SJSA1 (cell line): ENCODE data around the gene MATN1. TPM values are rescaled to one million over a fixed set of nuclear protein-coding genes. Genes with fewer than 3 reads are reported as not detected.

Experiments
- DNase-seq, 2 experiments: peaks; one replicate each; pipeline ENCODE4 v3.0.0-alpha.2; 2015 to 2020; ENCODE audit warnings: low spot score in 2 of 2, low read depth in 1 of 2
- H3K27ac ChIP-seq: fragments of 250-450 bp; sonication (Bioruptor Pico); 2 replicates; pipeline ENCODE4 v1.5.1; 2020; ENCODE audit warnings: mild to moderate bottlenecking, moderate library complexity
- H3K27me3 ChIP-seq: fragments of 250-450 bp; sonication (Bioruptor Pico); replicated peaks from 2 replicates; pipeline ENCODE4 v1.5.1; 2020; ENCODE audit warnings: mild to moderate bottlenecking, moderate library complexity
- H3K36me3 ChIP-seq: fragments of 250-450 bp; sonication (Bioruptor Pico); 2 replicates; pipeline ENCODE4 v1.5.1; 2020; ENCODE audit warnings: mild to moderate bottlenecking
- H3K4me1 ChIP-seq: fragments of 250-450 bp; sonication (Bioruptor Pico); replicated peaks from 2 replicates; pipeline ENCODE4 v1.6.1; 2021; ENCODE audit warnings: mild to moderate bottlenecking
- H3K4me3 ChIP-seq: fragments of 250-450 bp; sonication (Bioruptor Pico); 2 replicates; pipeline ENCODE4 v1.5.1; 2020; ENCODE audit warnings: mild to moderate bottlenecking
- H3K9me3 ChIP-seq: fragments of 250-450 bp; sonication (Bioruptor Pico); replicated peaks from 2 replicates; pipeline ENCODE4 v1.5.1; 2020; ENCODE audit warnings: mild to moderate bottlenecking
- total RNA-seq: library from RNA; depleted of rRNA; stranded (reverse); fragments of >200 nt; shearing (Covaris generic); gene quantifications from 2 replicates; pipeline ENCODE4 v1.2.3, GENCODE V29; 2014

MATN1 gene
- total RNA-seq, 1 experiment from 2014 or later, result 0.26 TPM

GRCh38 chr1:30704765-30705509 is 18.4 kb downstream of the MATN1 start:
- no peak for DNase-seq
- H3K9me3 ChIP-seq, result no peaks in the 10 kb centered on the region
- no peaks in the 10 kb centered on the region for H3K27me3 ChIP-seq
- peaks cover 10% of the 10 kb centered on the region for H3K4me1 ChIP-seq
- no peak overlapping the region for H3K4me3 ChIP-seq
- no peaks in the 10 kb centered on the region for H3K36me3 ChIP-seq
- H3K27ac ChIP-seq, result no peak overlapping the region

DNA sequence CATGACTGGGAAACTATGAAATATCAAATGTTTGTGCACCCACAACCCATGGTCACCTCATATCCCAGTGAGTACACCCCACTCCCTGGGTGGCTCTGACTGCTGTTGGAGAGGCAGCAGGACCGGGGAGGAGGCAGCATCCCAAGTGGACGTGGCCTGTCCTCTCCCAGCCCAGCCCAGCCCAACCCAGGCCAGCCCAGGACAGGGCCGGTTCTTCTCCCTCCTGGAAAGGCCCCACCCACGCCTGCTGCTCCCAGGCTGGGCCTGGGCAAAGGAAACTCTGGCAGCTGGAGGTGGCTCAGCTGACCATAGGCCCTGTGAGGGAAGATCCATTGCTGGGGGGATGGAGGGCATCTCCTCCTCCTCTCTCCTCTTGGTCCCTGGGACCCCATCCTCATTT is 19.1 kb downstream of the MATN1 start:
- Histone ChIP-seq H3K27ac (no peak overlapping the region), H3K9me3 (no peaks in the 10 kb centered on the region), H3K4me1 (peaks cover 10% of the 10 kb centered on the region), H3K36me3 (no peaks in the 10 kb centered on the region), H3K27me3 (no peaks in the 10 kb centered on the region), H3K4me3 (no peak overlapping the region)
- no peak for DNase-seq

DNA sequence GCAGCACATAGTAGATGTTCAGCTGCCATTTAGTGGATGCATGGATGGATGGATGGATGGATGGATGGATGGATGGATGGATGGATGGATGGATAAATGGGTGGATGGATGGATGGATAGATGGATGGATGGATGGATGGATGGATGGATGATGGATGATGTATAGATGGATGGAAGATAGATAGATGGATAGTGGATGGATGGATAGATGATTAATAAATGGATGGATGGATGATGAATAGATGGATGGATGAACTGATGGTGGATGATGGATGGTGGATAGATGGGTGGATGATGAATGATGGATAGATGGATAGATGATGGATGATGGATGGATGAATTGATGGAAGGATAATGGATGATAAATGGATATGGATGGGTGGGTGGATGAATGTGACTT is 20.6 kb downstream of the MATN1 start:
- no peak for DNase-seq
- peaks cover 10% of the 10 kb centered on the region for H3K4me1 ChIP-seq

GRCh38 chr1:30701258-30701633 is 22.1 kb downstream of the MATN1 start:
- H3K27me3 ChIP-seq, result no peaks in the 10 kb centered on the region
- peaks cover 10% of the 10 kb centered on the region for H3K4me1 ChIP-seq
- DNase-seq, result no peak
- H3K36me3 ChIP-seq, result no peaks in the 10 kb centered on the region
- no peak overlapping the region for H3K4me3 ChIP-seq
- H3K9me3 ChIP-seq, result no peaks in the 10 kb centered on the region
- H3K27ac ChIP-seq, result no peak overlapping the region

More for the DNA sequence above, 20.6 kb downstream of the MATN1 start:
- Histone ChIP-seq H3K27ac (no peak overlapping the region), H3K36me3 (no peaks in the 10 kb centered on the region), H3K9me3 (no peaks in the 10 kb centered on the region), H3K4me3 (no peak overlapping the region), H3K27me3 (no peaks in the 10 kb centered on the region)

DNA sequence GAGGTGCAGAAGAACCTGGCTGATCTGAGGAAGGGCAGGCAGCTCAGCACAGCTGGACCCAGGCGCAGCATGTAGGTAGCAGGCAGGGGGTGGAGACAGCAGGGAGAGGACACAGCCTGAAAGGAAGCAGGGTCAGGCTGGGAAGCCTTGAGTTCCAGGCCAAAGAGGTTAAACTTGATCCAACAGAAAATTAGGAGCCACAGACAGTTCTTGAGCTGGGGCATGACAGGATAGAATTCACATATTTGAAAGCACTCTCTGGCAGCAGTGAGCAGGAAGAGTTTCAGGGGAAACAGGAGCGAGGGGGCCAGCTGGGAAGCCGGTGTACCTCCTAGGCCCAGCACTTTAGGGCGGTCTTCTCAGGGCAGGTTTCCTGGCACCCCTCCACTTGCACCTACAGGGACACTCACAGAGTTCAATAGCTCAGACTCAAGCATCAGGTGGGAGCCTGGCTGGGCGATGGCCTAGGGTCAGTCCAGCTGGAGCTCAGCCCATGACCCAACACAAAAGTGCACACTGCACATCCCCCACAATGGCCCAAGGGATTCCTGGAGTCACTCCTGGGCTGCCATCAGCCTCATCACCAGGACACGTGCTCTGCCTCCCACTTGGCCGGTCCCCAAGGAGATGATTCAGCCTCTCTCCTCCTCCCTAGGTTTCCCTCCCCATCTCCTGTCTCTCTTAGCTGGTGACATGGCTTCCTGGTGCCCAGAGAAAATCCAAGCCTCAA is 22.7 kb downstream of the MATN1 start:
- Histone ChIP-seq H3K4me1 (peaks cover 10% of the 10 kb centered on the region), H3K4me3 (no peak overlapping the region), H3K36me3 (no peaks in the 10 kb centered on the region), H3K27me3 (no peaks in the 10 kb centered on the region), H3K9me3 (no peaks in the 10 kb centered on the region), H3K27ac (no peak overlapping the region)
- peak; percentile 42 to 66 for DNase-seq

- no peak overlapping the region for H3K27ac ChIP-seq
- H3K4me1 ChIP-seq, result peaks cover 10% of the 10 kb centered on the region
- H3K27me3 ChIP-seq, result no peaks in the 10 kb centered on the region
- H3K4me3 ChIP-seq, result no peak overlapping the region
- DNase-seq, result no peak
- H3K36me3 ChIP-seq, result no peaks in the 10 kb centered on the region
- H3K9me3 ChIP-seq, result no peaks in the 10 kb centered on the region
These were observed 23.6 kb downstream of the MATN1 start for GRCh38 chr1:30699762-30700161.

GRCh38 chr1:30698401-30698981 is 24.9 kb downstream of the MATN1 start:
- Histone ChIP-seq H3K27me3 (no peaks in the 10 kb centered on the region), H3K36me3 (no peaks in the 10 kb centered on the region), H3K4me1 (peaks cover 10% of the 10 kb centered on the region), H3K9me3 (no peaks in the 10 kb centered on the region), H3K4me3 (no peak overlapping the region), H3K27ac (no peak overlapping the region)
- no peak for DNase-seq

DNA sequence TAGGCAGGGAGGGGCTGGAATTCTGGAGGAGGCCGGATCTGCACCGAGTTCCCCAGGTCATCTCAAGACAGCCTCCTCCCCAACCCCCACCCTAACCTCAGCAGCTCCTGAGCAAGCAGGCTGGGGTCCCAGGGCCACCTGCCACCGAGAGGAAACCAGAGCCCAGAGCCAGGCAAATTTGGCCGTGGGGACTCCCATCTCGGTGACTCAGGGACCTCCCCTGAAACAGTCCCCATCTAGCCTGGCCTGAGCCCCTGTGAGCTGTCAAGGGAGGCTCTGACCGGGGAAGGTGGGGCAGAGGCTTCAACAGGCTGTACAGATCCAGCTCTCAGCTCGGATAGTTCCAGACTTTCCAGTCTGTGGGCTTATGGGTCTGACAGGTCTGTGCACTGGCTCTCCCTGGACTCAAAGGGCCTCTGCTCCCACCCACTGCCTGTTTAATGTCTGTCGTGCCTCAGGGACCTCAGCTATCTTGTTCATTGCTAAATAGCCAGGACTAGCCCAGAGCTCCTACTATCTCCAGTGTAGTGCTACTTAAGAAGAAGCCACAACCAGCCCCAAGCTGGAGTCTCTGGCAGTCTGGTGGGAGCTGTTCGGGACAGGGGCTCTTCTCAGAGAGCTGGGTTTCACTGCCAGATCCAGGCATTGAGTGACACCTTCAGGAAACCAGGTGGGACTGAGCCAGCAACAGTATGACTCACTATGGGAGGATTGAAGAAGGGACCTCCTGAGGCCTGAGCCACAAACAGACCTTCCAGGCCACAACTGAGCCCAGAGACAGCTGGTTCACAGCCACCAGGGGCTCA is 25.6 kb downstream of the MATN1 start:
- Histone ChIP-seq H3K27ac (no peak overlapping the region), H3K27me3 (no peaks in the 10 kb centered on the region), H3K4me1 (peaks cover 10% of the 10 kb centered on the region), H3K9me3 (no peaks in the 10 kb centered on the region), H3K36me3 (no peaks in the 10 kb centered on the region), H3K4me3 (no peak overlapping the region)
- no peak for DNase-seq

DNA sequence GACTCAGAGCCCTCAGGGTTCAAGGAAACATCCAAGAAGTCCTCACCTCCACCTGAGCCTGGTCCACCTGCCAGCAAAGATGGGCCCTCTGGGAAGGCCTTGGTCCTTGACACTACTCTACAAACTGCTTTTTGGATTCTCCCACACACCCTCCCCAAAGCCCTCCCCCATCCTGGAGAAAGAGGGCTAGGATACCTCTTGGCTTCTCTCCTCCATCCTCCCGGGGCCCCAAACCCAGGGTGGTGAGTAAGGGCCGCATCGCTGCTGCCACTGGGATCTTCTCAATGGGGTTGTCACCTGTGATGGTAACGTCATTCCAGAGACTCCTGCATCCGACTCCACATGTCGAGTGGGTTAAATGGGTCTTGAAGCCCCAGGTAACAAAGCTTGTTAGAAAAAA is 26.6 kb downstream of the MATN1 start:
- no peaks in the 10 kb centered on the region for H3K27me3 ChIP-seq
- no peak overlapping the region for H3K27ac ChIP-seq
- H3K9me3 ChIP-seq, result no peaks in the 10 kb centered on the region
- H3K4me3 ChIP-seq, result no peak overlapping the region
- no peak for DNase-seq
- H3K4me1 ChIP-seq, result peaks cover 10% of the 10 kb centered on the region
- H3K36me3 ChIP-seq, result no peaks in the 10 kb centered on the region

- Histone ChIP-seq H3K36me3 (no peaks in the 10 kb centered on the region), H3K9me3 (no peaks in the 10 kb centered on the region), H3K4me3 (no peak overlapping the region), H3K27me3 (no peaks in the 10 kb centered on the region), H3K27ac (no peak overlapping the region), H3K4me1 (no peaks in the 10 kb centered on the region; the same call in 1 of the 2 replicates)
- no peak for DNase-seq
These were observed 27.9 kb downstream of the MATN1 start for GRCh38 chr1:30695439-30695841.

GRCh38 chr1:30694280-30695175 is 28.9 kb downstream of the MATN1 start:
- H3K4me1 ChIP-seq, result no peaks in the 10 kb centered on the region

DNA sequence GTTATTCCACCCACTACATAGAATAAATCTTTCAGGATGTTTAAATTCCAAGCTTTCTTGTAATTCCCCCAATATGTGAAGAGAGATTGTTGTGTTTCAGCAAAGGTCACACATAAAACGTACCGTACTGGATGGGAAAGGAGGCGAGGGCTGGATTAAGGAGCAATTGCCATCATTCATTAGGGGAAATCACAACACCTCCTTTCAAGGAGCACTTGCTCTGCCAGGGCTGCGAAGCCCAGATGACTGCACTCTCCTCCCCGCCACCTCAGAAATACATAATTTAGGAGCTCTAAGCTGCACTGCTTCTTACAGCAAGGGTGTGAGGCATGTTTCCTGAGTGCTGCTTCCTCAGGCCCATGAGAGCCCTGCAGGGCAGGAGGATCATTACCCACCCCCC is 29.6 kb downstream of the MATN1 start:
- no peaks in the 10 kb centered on the region for H3K36me3 ChIP-seq
- H3K4me1 ChIP-seq, result no peaks in the 10 kb centered on the region
- H3K9me3 ChIP-seq, result no peaks in the 10 kb centered on the region
- H3K27ac ChIP-seq, result no peak overlapping the region
- no peaks in the 10 kb centered on the region for H3K27me3 ChIP-seq
- no peak for DNase-seq
- H3K4me3 ChIP-seq, result no peak overlapping the region

More at GRCh38 chr1:30694280-30695175, 28.9 kb downstream of the MATN1 start:
- DNase-seq, result no peak
- no peak overlapping the region for H3K27ac ChIP-seq
- no peaks in the 10 kb centered on the region for H3K36me3 ChIP-seq
- no peak overlapping the region for H3K4me3 ChIP-seq
- no peaks in the 10 kb centered on the region for H3K27me3 ChIP-seq
- H3K9me3 ChIP-seq, result no peaks in the 10 kb centered on the region

GRCh38 chr1:30693366-30693765 is 30.0 kb downstream of the MATN1 start:
- DNase-seq, result no peak
- Histone ChIP-seq H3K27me3 (no peaks in the 10 kb centered on the region), H3K9me3 (no peaks in the 10 kb centered on the region), H3K4me3 (no peak overlapping the region), H3K36me3 (no peaks in the 10 kb centered on the region), H3K4me1 (no peaks in the 10 kb centered on the region), H3K27ac (no peak overlapping the region)
